PC-9 (cell line): ENCODE results near the gene GRM7. TPM values are rescaled to one million over a fixed set of nuclear protein-coding genes. Genes with fewer than 3 reads are reported as not detected.

Experiments
- BruUV-seq: library from RNA; stranded (reverse); fragments of 400-500 nt; replicated peaks from 2 replicates; lab custom pipeline; 2021; lab: Mats Ljungman, UMichigan
- CTCF ChIA-PET: fragments of 300-600 bp; sonication (Branson Sonifier 250); formaldehyde crosslinking; loops from one replicate; lab custom pipeline; 2022; ENCODE audit warnings: antibody characterized with exemption; lab: Charles Lee
- POLR2A ChIA-PET: fragments of 300-600 bp; sonication (Branson Sonifier 250); formaldehyde crosslinking; loops from one replicate; lab custom pipeline; 2022; ENCODE audit warnings: antibody characterized with exemption; ENCODE audit not compliant: unreplicated experiment; lab: Charles Lee
- DNase-seq, 2 experiments: peaks; one replicate each; pipeline versions ENCODE4 v3.0.0 to v3.0.0-alpha.2; 2015 to 2022; ENCODE audit warnings: mixed read lengths in 1 of 2
- H2AFZ ChIP-seq: fragments of 200-600 bp; sonication (generic); 2 replicates; pipeline ENCODE4 v1.8.1; 2017; ENCODE audit warnings: antibody characterized with exemption
- H3F3A ChIP-seq: fragments of 200-600 bp; sonication (generic); 2 replicates; pipeline ENCODE4 v1.8.1; 2017; ENCODE audit warnings: antibody characterized with exemption, mild to moderate bottlenecking, low read depth; ENCODE audit not compliant: insufficient read depth
- H3K27ac ChIP-seq: fragments of 200-600 bp; sonication (generic); 2 replicates; pipeline ENCODE4 v1.6.1; 2016; ENCODE audit warnings: mixed run types
- H3K27me3 ChIP-seq: fragments of 200-600 bp; sonication (generic); 2 replicates; pipeline ENCODE4 v1.6.1; 2016; ENCODE audit warnings: low read depth, mixed run types; ENCODE audit not compliant: insufficient read depth
- H3K36me3 ChIP-seq: fragments of 200-600 bp; sonication (generic); 2 replicates; pipeline ENCODE4 v1.6.1; 2016; ENCODE audit warnings: low read depth, mixed run types
- H3K4me1 ChIP-seq: fragments of 200-600 bp; sonication (generic); replicated peaks from 2 replicates; pipeline ENCODE4 v1.6.1; 2016; ENCODE audit warnings: mixed run types; ENCODE audit not compliant: insufficient read depth
- H3K4me2 ChIP-seq: fragments of 200-600 bp; sonication (generic); 2 replicates; pipeline ENCODE4 v1.6.1; 2017; ENCODE audit warnings: mixed run types
- H3K4me3 ChIP-seq: fragments of 200-600 bp; sonication (generic); 2 replicates; pipeline ENCODE4 v1.6.1; 2016; ENCODE audit warnings: mixed run types
- H3K79me2 ChIP-seq: fragments of 200-600 bp; sonication (generic); 2 replicates; pipeline ENCODE4 v1.6.1; 2017; ENCODE audit warnings: low read depth, mixed run types
- H3K9me2 ChIP-seq: fragments of 200-600 bp; sonication (generic); 2 replicates; pipeline ENCODE4 v1.8.1; 2017; ENCODE audit warnings: mild to moderate bottlenecking; ENCODE audit not compliant: insufficient read depth
- H3K9me3 ChIP-seq: fragments of 200-600 bp; sonication (generic); 2 replicates; pipeline ENCODE4 v1.8.1; 2016; ENCODE audit warnings: low read depth; ENCODE audit not compliant: insufficient read depth
- H4K20me1 ChIP-seq: fragments of 200-600 bp; sonication (generic); 2 replicates; pipeline ENCODE4 v1.8.1; 2017; ENCODE audit not compliant: insufficient read depth
- EZH2 ChIP-seq: fragments of 200-600 bp; sonication (generic); IDR thresholded peaks from 2 replicates; pipeline ENCODE4 v1.8.0; 2017; ENCODE audit warnings: antibody characterized with exemption, low read depth
- intact Hi-C: fragments of 100-400 bp; cut with micrococcal nuclease; formaldehyde crosslinking; loops from one replicate; pipeline ENCODE4 v1.10.0; 2022; ENCODE audit not compliant: unreplicated experiment
- total RNA-seq: library from RNA; stranded (reverse); gene quantifications from 2 replicates; pipeline ENCODE4 v1.2.3, GENCODE V29; 2021
- TF ChIP-seq, protein P1 (sequence below): fragments of 200-600 bp; sonication (generic); conservative IDR thresholded peaks from 2 replicates; pipeline ENCODE4 v1.6.1; 2017; ENCODE audit warnings: mixed run types, antibody characterized with exemption, mild to moderate bottlenecking, moderate library complexity

The GRM7 gene
- total RNA-seq, 1 experiment from 2014 or later, result not detected

DNA sequence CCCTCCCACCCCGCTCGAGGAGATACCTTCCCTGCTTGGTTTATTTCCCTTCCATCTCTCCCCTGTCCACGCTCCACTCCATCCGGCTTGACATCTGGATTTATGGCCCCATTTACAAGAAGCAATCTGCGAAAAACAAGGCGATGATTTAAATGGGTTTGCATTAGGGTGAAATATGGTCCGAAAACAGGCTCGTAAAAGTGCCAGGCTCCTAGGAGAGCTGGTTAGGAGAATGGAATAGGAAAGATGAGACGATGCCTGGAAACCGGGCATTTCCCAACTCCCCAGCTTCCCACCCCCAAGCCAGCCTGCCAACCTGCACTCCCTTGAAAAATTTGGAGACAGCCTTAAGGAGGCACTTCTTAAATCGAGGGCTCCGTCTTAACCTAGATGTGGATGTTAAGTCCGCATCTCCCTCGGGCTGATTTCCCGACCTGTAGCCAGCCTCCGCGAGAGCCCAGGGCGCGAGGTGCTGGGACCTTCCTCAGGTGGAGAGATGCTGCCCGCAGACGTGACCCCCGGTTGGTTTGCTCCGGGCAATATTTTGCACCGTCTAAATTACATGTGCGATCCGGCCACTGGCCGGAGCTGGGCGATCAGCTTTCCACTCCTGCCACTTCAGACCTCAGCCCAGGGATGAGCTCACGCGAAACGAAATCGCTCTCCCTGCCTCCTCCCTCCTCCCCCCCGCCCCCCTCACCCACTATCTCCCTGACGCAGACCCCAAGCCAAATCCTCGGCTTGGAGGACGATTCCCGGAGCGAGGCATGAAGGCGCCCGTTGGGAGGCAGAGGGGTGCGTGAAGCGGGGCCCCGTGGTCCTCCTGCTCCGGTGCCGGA lies 1.3 kb downstream of the GRM7 start:
- BruUV-seq, result no TSS peak
- H3K4me2 ChIP-seq, result no peak overlapping the region
- H3K4me3 ChIP-seq, result no peak overlapping the region
- H3K27ac ChIP-seq, result no peak overlapping the region
- H3K36me3 ChIP-seq, result no peaks in the 10 kb centered on the region
- no peaks in the 10 kb centered on the region for H4K20me1 ChIP-seq
- peaks cover 12% of the 10 kb centered on the region; the same call in 1 of the 2 replicates for H3K27me3 ChIP-seq
- intact Hi-C loops, result no loop called here
- CTCF ChIA-PET, result no interaction called here
- no peaks in the 10 kb centered on the region for H3K9me2 ChIP-seq
- no peak for DNase-seq
- no peaks in the 10 kb centered on the region for H3K4me1 ChIP-seq
- no peaks in the 10 kb centered on the region for H3K79me2 ChIP-seq
- H3K9me3 ChIP-seq, result no peaks in the 10 kb centered on the region
- no peaks in the 10 kb centered on the region for H3F3A ChIP-seq
- POLR2A ChIA-PET, result no interaction called here
- TF ChIP-seq, protein P1, sequence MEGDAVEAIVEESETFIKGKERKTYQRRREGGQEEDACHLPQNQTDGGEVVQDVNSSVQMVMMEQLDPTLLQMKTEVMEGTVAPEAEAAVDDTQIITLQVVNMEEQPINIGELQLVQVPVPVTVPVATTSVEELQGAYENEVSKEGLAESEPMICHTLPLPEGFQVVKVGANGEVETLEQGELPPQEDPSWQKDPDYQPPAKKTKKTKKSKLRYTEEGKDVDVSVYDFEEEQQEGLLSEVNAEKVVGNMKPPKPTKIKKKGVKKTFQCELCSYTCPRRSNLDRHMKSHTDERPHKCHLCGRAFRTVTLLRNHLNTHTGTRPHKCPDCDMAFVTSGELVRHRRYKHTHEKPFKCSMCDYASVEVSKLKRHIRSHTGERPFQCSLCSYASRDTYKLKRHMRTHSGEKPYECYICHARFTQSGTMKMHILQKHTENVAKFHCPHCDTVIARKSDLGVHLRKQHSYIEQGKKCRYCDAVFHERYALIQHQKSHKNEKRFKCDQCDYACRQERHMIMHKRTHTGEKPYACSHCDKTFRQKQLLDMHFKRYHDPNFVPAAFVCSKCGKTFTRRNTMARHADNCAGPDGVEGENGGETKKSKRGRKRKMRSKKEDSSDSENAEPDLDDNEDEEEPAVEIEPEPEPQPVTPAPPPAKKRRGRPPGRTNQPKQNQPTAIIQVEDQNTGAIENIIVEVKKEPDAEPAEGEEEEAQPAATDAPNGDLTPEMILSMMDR, result no peak
- no peak for TF ChIP-seq EZH2
- H2AFZ ChIP-seq, result no peak overlapping the region

DNA sequence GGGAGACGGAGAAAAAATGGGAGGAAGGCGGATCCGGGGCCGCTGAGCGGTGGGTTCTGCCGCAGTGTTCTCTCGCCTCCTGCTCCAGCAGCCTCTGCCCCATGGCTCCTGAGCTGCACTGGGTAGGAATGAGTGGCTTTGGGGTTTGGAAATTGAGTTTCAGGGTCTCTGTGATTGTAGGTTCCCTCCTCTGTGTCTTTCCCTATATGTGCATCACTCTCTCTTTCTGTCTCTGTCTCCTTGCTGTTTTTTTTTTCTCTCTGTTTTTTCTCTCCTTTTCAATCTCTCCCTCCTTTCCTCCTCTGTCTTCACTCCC lies 1.9 kb downstream of the GRM7 start:
- ChIA-PET POLR2A (no interaction called here), CTCF (no interaction called here)
- TF ChIP-seq EZH2, result no peak
- TF ChIP-seq, protein P1, result no peak
- no peaks in the 10 kb centered on the region for H3K9me3 ChIP-seq
- H3K27ac ChIP-seq, result no peak overlapping the region
- no peaks in the 10 kb centered on the region for H4K20me1 ChIP-seq
- no peaks in the 10 kb centered on the region for H3F3A ChIP-seq
- H3K9me2 ChIP-seq, result no peaks in the 10 kb centered on the region
- DNase-seq, result no peak
- H3K79me2 ChIP-seq, result no peaks in the 10 kb centered on the region
- no peaks in the 10 kb centered on the region for H3K4me1 ChIP-seq
- peaks cover 12% of the 10 kb centered on the region; the same call in 1 of the 2 replicates for H3K27me3 ChIP-seq
- intact Hi-C loops, result no loop called here
- H2AFZ ChIP-seq, result no peak overlapping the region
- H3K36me3 ChIP-seq, result no peaks in the 10 kb centered on the region
- no peak overlapping the region for H3K4me3 ChIP-seq
- no TSS peak for BruUV-seq
- no peak overlapping the region for H3K4me2 ChIP-seq

DNA sequence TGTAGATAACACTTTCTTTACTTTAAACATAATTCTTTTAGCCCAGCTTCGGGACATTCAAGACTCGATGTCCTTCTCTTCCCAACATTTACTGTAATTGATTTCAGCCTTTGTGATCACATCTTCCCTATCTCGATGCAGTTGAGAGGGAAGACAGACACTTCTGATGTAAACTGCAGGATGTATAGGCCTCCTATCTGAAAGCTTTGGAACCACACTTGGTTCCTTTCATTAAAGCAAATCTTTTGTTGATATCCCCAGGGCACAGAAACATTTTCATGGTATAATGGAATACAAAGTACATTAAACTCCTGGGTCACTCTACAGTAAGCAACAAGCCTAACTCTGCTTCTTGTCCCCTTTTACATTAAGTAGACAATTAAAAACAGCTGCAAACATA lies 6.4 kb downstream of the GRM7 start:
- no TSS peak for BruUV-seq
- Histone ChIP-seq H3K4me3 (no peak overlapping the region), H2AFZ (no peak overlapping the region), H3K4me1 (no peaks in the 10 kb centered on the region), H3F3A (no peaks in the 10 kb centered on the region), H3K9me3 (no peaks in the 10 kb centered on the region), H4K20me1 (no peaks in the 10 kb centered on the region), H3K79me2 (no peaks in the 10 kb centered on the region), H3K4me2 (no peak overlapping the region), H3K36me3 (no peaks in the 10 kb centered on the region), H3K27me3 (peaks cover 12% of the 10 kb centered on the region; the same call in 1 of the 2 replicates), H3K9me2 (no peaks in the 10 kb centered on the region), H3K27ac (no peak overlapping the region)
- POLR2A ChIA-PET, result no interaction called here
- intact Hi-C loops, result no loop called here
- CTCF ChIA-PET, result no interaction called here
- no peak for DNase-seq
- TF ChIP-seq, protein P1, result no peak
- TF ChIP-seq EZH2, result no peak
